ENCODE data around the gene CEP95. TPM values are rescaled to one million over a fixed set of nuclear protein-coding genes. Genes with fewer than 3 reads are reported as not detected.

Gene CEP95
- total and polyA plus RNA-seq, 10 of the 15 experiments (the other 5 are each of a cell fraction or from before 2014, with no cell fraction given): 17.7 to 54.9 (median 29.6) TPM

GRCh38 chr17:64532409-64532808 lies 25.6 kb downstream of the CEP95 start (continued):
- no peak for TF ChIP-seq TBL1XR1 (IDR thresholded peaks at IDR 0.05; ENCODE audit: low read depth, low read length)
- TF ChIP-seq EZH2 (IDR thresholded peaks at IDR 0.05; ENCODE audit: borderline replicate concordance, control insufficient read depth, low read depth, low read length): no peak
- no peak for TF ChIP-seq MLLT1 (IDR thresholded peaks at IDR 0.05)
- no peak for TF ChIP-seq CBX3 (IDR thresholded peaks at IDR 0.05; ENCODE audit: borderline replicate concordance, low read depth)
- no peak for TF ChIP-seq ETV6 (conservative IDR thresholded peaks at IDR 0.05 in 1 of 2, IDR thresholded peaks at IDR 0.05 in 1 of 2; ENCODE audit: borderline replicate concordance in 1 of 2, low read depth in 1 of 2)
- TF ChIP-seq ZNF207 (IDR thresholded peaks at IDR 0.05; ENCODE audit: borderline replicate concordance): no peak
- TF ChIP-seq LARP7 (IDR thresholded peaks at IDR 0.05): no peak
- TF ChIP-seq E4F1 (IDR thresholded peaks at IDR 0.05; ENCODE audit: borderline replicate concordance, partially characterized antibody): no peak
- TF ChIP-seq YBX1 (IDR thresholded peaks at IDR 0.05): no peak
- no peak for TF ChIP-seq SREBF1 (IDR thresholded peaks at IDR 0.05; ENCODE audit: low read length)
- no peak for TF ChIP-seq POLR2AphosphoS5 (IDR thresholded peaks at IDR 0.05; ENCODE audit: low read length)
- TF ChIP-seq FOXM1 (IDR thresholded peaks at IDR 0.05; ENCODE audit: low read depth, low read length): no peak
- TF ChIP-seq ZBTB11 (CRISPR knock-in tag; IDR thresholded peaks at IDR 0.05): no peak

All from GM12878 (cell line).